AG09319 (cell line): ENCODE data around the gene KLF9.

Experiments
- DNase-seq: peaks from one replicate; pipeline ENCODE4 v3.0.0-alpha.2; 2010; ENCODE audit warnings: low read depth; ENCODE audit errors: extremely low read depth
- TF ChIP-seq, protein P1 (sequence below): IDR thresholded peaks from 2 replicates; pipeline ENCODE4 v1.5.1; 2011; ENCODE audit warnings: low read depth, mild to moderate bottlenecking, inconsistent platforms, low read length, moderate library complexity

KLF9 gene

DNA sequence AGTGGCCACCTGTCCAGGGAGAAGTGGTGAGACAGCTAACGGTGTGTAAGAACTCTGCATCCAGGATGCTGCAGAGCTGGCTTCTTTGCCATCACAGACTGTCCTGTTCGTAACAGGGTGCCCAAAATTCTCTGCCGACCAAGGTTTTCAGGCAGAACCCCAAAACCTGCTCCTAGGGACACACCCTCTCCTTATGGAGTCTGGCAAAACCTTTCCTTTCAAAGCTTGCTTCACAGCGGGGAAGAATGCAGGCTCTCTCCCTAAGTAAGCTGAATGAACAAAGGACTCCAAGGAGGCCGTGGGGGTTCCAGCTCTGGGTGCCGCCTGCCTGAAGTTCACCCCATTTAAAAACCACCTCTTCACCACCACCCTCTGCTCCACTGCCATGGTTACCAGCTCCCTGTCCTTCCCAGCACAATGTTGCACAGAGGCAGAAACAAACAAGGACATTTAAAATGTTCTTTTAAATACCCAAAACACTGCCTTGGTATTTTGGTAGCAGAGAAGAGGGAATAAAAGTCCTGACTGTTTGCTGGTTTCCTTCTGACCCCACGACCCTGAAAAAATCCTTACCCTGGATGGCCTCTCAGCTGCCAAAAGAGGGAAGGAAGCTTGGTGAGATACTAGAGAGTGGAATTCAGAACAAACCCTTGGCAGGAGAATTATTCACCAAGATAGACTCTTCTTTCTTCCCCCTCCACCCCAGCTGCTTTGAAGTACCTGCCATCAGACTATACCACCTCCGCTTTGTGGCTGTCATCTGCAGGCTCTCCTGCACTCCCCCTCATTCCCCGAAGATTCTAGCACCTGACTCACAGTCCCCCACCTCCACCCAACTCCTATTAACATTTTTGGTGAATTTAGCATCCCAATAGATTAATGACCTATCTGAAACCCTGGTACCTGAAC is 7.1 kb upstream of the KLF9 start:
- TF ChIP-seq, protein P1, sequence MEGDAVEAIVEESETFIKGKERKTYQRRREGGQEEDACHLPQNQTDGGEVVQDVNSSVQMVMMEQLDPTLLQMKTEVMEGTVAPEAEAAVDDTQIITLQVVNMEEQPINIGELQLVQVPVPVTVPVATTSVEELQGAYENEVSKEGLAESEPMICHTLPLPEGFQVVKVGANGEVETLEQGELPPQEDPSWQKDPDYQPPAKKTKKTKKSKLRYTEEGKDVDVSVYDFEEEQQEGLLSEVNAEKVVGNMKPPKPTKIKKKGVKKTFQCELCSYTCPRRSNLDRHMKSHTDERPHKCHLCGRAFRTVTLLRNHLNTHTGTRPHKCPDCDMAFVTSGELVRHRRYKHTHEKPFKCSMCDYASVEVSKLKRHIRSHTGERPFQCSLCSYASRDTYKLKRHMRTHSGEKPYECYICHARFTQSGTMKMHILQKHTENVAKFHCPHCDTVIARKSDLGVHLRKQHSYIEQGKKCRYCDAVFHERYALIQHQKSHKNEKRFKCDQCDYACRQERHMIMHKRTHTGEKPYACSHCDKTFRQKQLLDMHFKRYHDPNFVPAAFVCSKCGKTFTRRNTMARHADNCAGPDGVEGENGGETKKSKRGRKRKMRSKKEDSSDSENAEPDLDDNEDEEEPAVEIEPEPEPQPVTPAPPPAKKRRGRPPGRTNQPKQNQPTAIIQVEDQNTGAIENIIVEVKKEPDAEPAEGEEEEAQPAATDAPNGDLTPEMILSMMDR: no peak
- DNase-seq: no peak

DNA sequence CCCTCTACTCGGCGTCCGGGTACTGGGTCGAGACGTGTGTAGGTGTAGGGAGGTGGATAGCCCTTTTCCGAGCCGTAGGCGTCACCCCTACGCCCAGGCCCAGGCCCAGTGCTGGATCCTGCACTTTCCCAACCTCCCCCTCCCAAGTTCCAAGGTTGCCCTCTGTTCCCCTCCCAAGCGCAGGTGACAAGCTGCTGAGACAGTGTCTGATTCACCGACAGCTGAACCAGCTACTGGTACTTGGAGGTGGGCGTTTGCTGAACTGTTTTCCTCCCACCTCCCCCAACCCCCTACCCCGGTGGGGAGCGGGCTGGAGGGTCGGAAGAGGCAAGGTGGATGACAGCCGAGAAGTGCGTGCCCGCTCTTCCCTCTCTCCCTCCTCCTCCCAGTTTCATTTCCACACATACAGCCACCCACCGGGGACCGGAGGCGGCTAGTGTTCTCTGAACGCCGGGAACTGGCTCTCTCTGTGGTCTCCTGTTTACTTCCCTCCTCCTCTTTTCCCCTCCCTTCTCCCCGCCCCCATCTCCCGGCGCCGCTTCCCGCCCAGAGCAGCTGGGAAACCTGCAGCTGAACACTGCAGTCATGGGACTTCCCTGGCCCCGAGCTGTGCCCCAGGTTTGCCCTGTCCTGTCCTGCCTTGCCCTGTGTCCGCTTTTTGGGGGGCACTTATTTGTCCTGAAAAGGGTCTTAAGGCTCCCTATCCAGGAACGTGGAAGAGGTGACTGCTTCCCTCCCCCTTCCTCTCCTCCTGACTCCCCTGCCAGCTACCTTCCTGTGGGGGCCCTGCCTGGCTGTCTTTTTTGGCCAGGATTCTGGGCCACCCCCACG is 6.2 kb upstream of the KLF9 start:
- TF ChIP-seq, protein P1: no peak
- peak; percentile 74 for DNase-seq

DNA sequence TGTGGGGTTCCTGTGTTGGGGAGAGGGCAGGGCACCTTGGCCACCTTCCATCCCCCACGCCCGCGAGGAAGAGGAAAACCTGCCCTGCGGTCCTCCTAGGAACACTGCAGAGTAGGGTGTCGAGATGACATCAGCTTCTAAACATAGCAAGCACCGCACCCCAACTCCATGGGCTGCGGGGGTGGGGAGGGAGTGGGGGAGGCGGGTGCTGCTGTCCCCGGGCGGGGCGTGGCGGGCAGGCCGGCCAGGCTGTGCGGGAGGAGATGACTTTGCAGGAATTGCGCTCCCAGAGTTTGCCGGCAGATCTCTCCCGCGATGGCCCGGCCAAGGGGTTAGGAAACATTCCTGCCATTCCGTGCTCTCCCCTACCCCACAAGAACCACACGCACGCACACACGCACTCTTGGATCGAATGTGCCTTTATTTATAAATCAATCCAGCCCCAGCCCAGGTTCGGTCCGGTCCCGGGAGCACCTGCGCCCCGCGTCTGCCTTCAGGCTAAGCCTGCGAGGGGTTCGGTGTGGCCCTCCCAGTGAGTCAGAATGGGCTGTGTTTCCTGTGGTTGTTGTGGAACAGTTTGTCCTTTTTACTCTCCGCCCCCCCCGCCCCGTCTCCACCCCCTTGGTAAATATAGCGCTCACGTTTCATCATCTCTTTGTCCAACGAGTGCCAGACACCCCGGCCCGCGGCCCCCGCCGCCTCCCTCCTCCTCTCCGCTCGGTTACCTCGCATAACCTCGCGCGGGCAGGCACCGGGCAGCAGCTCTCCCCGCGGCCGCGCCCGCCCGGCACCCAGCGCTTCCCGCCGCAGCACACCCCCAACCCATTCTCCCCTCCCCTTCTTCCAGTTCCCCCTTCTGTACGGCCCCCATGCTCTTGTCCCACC is 5.3 kb upstream of the KLF9 start:
- TF ChIP-seq, protein P1: peak; percentile 20
- DNase-seq: peak; percentile 97

DNA sequence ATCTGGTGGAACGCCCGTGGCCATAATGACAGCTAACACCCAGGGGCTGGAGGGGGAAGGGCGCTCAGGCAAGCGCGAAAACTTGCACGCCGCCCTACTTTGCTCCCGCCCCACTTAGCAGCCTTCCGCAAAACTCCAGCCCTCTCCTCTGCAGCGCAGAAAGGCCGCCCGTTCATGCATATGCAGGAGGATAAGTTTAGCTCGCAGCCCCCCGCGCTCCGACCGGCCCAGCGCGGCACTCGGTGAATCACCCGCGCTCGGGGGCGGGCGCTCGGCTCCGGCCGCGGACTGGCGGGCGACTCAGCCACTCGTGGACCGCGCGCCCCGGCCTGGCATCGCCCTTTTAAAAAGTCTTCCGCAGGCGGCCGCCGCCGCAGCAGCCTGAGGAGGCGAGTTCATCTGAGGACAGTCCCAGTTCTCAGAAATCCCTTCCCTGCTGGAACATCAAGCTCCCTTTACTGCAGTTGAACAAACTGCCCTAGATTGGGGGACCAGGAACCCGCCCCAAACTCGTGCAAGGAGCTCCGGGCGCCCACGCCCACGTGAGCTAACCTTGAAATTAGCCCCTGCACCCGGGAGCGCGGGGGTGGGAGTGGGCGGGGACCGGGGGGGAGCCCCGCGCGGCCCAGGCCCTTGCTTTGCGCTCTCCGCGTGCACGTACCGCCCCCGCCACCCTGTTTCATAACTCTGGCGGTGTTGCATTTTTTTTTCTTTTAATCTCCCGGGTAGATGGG is 4.5 kb upstream of the KLF9 start:
- DNase-seq: peak; percentile 96
- TF ChIP-seq, protein P1: no peak

DNA sequence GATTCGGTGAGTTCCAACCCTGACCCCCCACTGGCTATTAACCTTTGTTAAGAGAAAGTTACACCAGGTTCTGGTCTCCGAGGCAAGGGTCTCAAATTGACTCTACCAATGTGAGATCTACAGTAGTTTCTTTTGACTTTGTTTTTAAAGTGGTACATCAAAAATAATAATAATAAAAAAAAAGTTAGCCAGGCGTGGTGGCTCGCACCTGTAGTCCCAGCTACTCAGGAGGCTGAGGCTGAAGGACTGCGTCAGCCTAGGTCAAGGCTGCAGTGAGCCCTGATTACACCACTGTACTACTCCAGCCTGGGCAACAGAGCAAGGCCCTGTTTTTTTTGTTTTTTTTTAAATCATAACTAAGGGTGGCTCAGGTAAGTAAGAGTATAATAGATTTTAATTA is 1.0 kb upstream of the KLF9 start:
- no peak for DNase-seq
- TF ChIP-seq, protein P1: no peak

DNA sequence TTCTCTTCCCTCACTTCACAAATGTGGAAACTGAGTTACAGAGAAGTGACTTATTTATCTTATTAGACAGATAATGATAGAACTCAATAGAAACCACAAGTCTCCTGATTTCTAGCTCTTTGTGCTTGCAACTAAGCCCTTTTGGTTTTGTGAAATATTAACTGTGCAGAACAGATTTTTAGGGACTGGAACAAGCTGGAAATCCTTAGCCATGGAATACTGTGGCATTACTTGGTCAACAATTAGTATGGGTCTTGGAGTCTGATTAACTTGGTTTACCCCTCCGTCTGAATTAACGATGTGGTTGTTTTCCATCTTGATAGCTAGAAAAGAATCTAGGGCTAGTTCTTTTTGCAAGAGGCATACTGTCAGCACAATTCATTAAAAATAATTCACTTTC is 584 bp upstream of the KLF9 start:
- TF ChIP-seq, protein P1: no peak
- DNase-seq: no peak
